Measurements from ENCODE around the gene PATJ. TPM values are rescaled to one million over a fixed set of nuclear protein-coding genes. Genes with fewer than 3 reads are reported as not detected.

Gene PATJ
- total and polyA plus RNA-seq, 8 donors = 14.8 to 45.4 (median 27.9) TPM

DNA sequence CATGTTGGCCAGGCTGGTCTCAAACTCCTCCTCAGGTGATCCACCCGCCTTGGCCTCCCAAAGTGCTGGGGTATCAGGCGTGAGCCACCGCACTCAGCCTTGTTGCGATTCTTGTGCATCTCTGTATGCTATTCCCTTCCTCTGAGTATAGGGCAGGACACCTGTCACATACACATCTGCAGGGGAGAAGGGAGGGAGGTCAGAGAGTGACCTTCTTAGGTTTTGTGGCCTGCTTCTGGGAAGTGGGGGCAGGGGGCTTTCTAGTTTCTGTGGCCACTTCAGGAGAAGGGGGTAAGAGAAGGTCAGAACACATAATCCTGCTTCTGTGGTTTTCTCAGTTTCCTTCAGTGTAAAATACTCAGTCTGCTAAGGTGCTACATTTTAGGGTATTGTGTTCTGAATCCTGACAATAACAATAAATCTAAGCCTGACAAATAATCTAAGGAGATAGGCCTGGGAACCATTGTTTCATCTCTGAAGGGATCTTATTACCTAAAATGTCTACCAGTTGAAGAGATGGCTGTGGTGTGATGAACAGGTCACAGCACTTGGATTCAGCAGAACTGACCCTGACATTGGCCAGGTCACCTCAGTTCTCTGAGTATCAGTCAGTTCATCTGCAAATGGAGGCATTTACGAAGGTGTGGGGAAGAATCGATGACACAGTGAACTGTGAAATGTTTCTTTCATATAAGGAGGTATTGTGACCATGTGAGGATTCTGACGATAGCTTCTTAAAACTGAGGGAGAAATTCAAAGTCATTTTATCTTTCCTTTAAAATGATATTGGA, 239.8 kb downstream of the PATJ start:
- no peak for ATAC-seq
- FAIRE-seq = no peak
- intact Hi-C loops (cut with DNase I) = no loop called here
- WGBS, 2 donors = 95 to 96% methylated on average over 7 of the region's 7 CpGs
- Histone ChIP-seq H3K36me3 (no peaks in the 10 kb centered on the region), H3K4me1 (no peaks in the 10 kb centered on the region), H3K27me3 (no peaks in the 10 kb centered on the region), H3K27ac (no peak overlapping the region), H3K9me3 (no peaks in the 10 kb centered on the region), H3K4me3 (no peak overlapping the region)
- TF ChIP-seq, protein P1, sequence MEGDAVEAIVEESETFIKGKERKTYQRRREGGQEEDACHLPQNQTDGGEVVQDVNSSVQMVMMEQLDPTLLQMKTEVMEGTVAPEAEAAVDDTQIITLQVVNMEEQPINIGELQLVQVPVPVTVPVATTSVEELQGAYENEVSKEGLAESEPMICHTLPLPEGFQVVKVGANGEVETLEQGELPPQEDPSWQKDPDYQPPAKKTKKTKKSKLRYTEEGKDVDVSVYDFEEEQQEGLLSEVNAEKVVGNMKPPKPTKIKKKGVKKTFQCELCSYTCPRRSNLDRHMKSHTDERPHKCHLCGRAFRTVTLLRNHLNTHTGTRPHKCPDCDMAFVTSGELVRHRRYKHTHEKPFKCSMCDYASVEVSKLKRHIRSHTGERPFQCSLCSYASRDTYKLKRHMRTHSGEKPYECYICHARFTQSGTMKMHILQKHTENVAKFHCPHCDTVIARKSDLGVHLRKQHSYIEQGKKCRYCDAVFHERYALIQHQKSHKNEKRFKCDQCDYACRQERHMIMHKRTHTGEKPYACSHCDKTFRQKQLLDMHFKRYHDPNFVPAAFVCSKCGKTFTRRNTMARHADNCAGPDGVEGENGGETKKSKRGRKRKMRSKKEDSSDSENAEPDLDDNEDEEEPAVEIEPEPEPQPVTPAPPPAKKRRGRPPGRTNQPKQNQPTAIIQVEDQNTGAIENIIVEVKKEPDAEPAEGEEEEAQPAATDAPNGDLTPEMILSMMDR (IDR thresholded peaks at IDR 0.05) = no peak
- DNase-seq = no peak

DNA sequence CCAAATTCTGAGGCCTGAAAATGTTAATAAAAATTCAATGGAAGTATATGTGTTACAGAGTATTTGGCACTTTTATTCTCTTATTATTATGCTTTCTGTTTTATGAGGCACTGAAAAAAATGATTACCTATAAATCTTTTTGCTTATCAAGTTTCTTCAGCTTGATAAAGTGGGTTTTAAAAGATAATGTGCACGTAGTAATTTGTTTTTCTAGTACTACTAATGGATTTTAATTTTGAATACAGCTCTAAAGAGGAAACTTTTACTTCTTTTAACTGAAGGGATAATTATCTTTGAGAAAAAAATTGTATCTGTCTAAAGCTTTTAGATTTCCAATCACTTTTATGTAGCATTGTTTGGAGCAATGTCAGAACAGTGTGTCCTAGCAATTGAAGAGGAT, 241.0 kb downstream of the PATJ start:
- no peaks in the 10 kb centered on the region for H3K36me3 ChIP-seq
- FAIRE-seq = no peak
- TF ChIP-seq, protein P1 (IDR thresholded peaks at IDR 0.05) = no peak
- DNase-seq = no peak
- no peak overlapping the region for H3K27ac ChIP-seq
- intact Hi-C loops (cut with DNase I) = no loop called here
- H3K4me1 ChIP-seq = no peaks in the 10 kb centered on the region
- H3K4me3 ChIP-seq = no peak overlapping the region
- H3K9me3 ChIP-seq = no peaks in the 10 kb centered on the region
- H3K27me3 ChIP-seq = no peaks in the 10 kb centered on the region
- 15 to 17% methylated on average over 1 of the region's 1 CpG for WGBS, 2 donors
- no peak for ATAC-seq

DNA sequence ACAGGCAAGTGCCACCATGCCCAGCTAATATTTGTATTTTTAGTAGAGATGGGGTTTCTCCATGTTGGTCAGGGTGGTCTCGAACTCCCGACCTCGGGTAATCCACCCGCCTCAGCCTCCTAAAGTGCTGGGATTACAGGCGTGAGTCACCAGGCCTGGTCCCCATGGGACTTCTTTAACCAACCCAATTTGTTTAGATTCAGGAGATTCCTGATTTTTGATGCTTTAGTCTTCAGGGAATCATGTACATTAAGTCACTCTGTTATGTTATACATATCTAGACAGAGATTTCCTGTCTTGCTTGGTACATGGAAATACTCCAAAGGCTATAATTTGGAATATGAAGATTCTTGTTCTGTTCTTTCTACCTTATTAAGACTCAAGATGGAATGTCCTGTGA, 250.0 kb downstream of the PATJ start:
- no peak for DNase-seq
- H3K36me3 ChIP-seq = no peaks in the 10 kb centered on the region
- H3K27ac ChIP-seq = no peak overlapping the region
- intact Hi-C loops (cut with DNase I) = no loop called here
- H3K27me3 ChIP-seq = no peaks in the 10 kb centered on the region
- H3K4me3 ChIP-seq = no peak overlapping the region
- no peak for ATAC-seq
- FAIRE-seq = no peak
- H3K4me1 ChIP-seq = no peaks in the 10 kb centered on the region
- H3K9me3 ChIP-seq = no peaks in the 10 kb centered on the region
- whole genome bisulfite sequencing, 2 donors = 95 to 97% methylated on average over 5 of the region's 5 CpGs
- TF ChIP-seq, protein P1 (IDR thresholded peaks at IDR 0.05) = no peak

DNA sequence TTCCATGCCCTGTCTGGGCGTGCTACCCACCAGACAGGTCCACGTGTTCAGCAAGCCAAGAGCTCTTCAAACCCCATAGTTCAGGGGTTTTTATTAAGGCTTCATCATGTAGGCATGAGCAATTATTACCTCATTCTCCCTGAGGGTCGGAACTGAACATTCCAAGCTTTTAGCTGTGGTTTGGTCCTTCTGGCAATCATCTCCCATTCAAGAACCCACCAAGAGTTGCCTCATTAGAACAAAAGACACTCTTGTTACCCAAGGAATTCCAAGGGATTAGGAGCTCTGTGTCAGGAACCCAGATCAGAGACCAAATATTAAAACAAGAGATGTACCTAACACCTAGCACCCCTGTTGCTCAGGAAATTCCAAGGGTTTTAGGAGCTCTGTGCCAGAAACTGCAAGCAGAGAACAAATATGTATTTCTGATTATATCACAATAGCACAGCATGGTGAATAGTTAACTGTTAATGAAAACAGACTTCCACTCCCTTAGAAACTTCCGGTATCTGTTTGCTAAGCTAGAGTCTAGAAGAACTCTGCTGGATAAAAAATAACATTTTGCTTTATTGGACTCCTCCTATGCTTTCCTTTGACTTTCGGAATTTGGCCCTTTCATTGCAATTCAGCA, 251.2 kb downstream of the PATJ start:
- H3K27ac ChIP-seq = no peak overlapping the region
- H3K4me1 ChIP-seq = no peaks in the 10 kb centered on the region
- intact Hi-C loops (cut with DNase I) = no loop called here
- TF ChIP-seq, protein P1 (IDR thresholded peaks at IDR 0.05) = no peak
- DNase-seq = no peak
- no peaks in the 10 kb centered on the region for H3K36me3 ChIP-seq
- FAIRE-seq = no peak
- no peak overlapping the region for H3K4me3 ChIP-seq
- H3K27me3 ChIP-seq = no peaks in the 10 kb centered on the region
- 87% methylated on average over 5 of the region's 5 CpGs for WGBS, 2 donors
- ATAC-seq = no peak
- no peaks in the 10 kb centered on the region for H3K9me3 ChIP-seq

DNA sequence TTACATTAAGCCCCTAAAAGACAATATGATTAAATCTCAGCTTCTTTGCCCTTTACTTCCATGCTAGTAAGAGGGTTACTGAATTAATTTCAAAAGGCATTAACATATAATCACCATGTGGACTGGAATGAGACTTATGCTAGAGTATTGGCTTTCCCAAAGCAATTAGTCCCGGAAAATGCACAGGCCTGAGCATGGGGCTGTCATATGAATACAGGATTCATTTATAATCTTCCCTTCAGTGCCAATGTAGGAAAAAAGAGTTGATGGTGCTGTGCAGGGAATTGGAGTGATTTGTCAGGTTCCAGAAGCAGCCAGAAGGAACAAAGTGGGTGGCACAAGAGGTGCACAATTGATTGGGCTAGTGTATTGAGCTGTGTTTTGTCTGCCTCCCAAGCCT, 253.4 kb downstream of the PATJ start:
- intact Hi-C loops (cut with DNase I) = no loop called here
- no peaks in the 10 kb centered on the region for H3K36me3 ChIP-seq
- DNase-seq (no peak), FAIRE-seq (no peak), ATAC-seq (no peak)
- no peak overlapping the region for H3K27ac ChIP-seq
- no peaks in the 10 kb centered on the region for H3K9me3 ChIP-seq
- H3K4me3 ChIP-seq = no peak overlapping the region
- 95 to 100% methylated on average over 1 of the region's 1 CpG for WGBS, 2 donors
- H3K4me1 ChIP-seq = no peaks in the 10 kb centered on the region
- no peaks in the 10 kb centered on the region for H3K27me3 ChIP-seq
- TF ChIP-seq, protein P1 (IDR thresholded peaks at IDR 0.05) = no peak
